Germinal center (tissue), 1 donor: ENCODE data around the gene NEDD9.

Experiments
- DNase-seq: peaks from one replicate; pipeline ENCODE4 v3.0.0; 2012; ENCODE audit warnings: mixed read lengths, low spot score

Gene NEDD9

DNA sequence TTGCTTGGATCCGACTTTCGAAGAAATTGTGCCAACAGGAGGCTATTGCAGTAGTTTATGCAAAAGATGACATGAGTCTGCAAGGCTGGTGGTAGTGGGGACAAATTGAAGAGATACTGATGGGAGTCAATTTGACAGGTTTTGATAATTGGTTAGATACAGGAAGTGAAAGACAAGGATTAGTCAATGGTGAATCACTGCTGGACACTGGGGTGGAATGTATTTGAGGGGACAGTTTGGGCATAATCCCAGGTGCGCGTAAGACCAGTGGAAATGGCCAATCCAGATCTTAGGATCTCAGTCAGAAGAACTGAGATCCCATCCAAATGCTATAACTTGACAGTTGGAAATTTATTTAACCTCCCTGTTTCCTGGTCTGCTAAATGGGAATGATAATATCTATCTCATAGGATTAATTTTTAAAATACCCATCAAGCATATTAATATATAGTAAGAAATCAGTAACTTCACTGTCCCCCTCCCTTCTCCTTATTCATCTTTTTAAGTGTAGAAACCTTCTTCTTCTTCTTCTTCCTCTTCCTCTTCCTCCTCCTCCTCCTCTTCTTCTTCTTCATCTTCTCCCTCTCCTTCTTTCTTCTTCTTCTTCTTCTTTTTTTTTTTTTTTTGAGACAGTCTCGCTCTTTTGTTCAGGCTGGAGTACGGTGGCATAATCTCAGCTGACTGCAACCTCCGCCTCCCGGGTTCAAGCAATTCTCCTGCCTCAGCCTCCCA, 90.0 kb downstream of the NEDD9 start:
- no peak for DNase-seq

DNA sequence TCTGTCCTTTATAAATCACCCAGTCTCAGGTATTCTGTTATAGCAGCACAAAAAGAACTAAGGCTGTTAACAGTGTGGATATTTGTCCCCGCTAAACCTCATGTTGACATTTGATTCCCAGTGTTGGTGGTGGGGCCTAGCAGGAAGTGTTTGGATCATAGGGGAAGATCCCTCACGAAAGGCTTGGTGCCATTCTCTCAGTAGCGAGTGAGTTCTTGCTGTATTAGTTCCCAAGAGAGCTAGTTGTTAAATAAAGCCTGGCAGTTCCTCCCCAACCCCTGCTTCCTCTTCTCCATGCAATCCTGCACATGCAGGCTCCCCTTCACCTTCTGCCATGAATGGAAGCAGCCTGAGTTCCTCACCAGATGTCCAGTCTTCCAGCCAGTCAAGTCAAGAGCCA, 91.2 kb downstream of the NEDD9 start:
- no peak for DNase-seq

DNA sequence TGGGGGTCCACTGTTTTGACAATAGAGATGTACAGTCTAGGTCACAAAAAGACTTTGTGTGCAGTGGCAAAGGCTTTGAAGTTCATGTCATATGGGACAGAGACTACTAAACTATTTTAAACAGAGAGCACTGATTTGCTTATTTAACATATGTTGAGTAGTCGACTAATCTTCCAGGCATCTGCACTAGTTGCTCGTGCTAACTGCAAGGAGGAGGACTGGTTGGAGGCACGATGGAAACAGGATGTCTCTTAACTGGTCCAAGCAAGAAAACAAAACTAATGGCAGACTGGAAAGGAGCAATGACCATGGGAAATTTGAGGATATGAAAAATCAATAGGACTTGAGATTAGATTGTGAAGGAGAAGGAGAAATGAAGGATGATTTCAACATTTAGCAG, 92.4 kb downstream of the NEDD9 start:
- no peak for DNase-seq

DNA sequence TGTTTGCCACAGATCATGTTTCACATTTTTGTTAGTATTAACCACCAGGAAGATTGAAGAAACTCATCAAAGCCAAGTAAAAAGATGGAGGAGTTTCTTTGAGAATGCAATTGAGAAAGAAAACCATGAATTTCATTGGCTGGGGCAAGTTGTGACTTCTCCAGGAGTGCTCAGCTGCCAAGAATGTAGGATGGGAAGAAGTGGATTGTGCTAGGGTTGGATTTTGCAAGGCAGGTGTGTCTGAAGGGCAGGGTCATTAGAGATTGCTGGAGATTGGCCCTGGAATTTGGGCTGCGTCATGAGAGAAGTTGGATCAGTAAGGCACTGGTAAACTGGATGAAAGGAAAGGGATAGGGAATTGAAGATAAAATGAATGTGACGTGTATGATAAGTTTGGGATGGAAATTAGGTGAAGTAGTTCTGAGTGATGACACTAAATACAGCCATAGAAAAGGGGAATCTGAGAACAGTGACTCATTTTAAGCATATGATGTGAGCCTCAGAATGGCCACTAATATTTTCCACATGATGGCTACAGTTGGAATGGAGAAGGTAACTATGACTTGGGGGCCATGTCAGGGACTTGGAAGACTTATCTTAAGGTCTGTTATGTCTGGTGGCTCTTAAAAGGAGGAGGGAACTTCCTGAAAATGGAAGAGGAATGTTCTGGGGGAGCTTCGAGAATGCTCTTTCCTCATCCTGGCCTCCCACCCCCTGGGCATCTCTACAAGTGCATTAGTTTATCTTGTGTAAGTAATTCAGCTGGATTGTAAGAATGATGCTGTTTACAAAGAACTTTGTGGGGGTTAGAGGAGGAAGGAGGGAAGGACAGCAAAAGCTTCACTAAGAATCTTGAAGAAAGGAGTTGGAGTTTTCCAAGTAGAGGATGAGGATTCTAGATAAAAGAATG, 93.2 kb downstream of the NEDD9 start:
- no peak for DNase-seq

DNA sequence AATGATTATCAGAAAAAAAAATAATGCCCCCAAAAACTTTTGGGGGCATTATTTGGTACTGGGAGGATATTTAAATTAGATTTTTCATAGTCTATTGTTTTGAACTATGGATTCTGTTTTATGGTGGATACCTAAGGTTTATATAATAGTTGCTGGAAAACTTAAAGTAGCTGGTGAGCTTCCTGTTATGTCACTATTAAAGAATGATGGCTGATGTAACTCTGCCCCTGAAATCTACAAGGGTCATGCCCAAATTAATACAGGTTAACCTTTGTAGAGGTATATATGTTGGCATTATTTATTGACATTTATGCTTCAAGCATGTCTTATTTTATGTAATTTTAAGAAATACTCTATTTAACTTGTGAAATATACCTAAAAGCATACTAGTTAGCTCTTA, 95.7 kb downstream of the NEDD9 start:
- no peak for DNase-seq
